Lower lobe of right lung (tissue), 2 donors: ENCODE measurements around the gene NKX2-4. TPM values are rescaled to one million over a fixed set of nuclear protein-coding genes. Genes with fewer than 3 reads are reported as not detected.
A peak's percentile ranks its signal among the peaks of the same experiment; 100 is the strongest.

ENCODE experiments used
- ATAC-seq, 2 donors: fragments of 200-7000 bp; cut with Tn5 transposase; one replicate each; pipeline ENCODE4 v1.9.1; 2020 to 2022; ENCODE audit warnings: mild to moderate bottlenecking in 2 of 2, moderate library complexity in 2 of 2
- DNase-seq: peaks from one replicate; pipeline ENCODE4 v3.0.0-alpha.2; 2020
- H3K27ac ChIP-seq: fragments of 200-600 bp; one replicate; pipeline ENCODE4 v1.8.0; 2022
- H3K27me3 ChIP-seq: fragments of 200-600 bp; one replicate; pipeline ENCODE4 v1.8.0; 2022; ENCODE audit warnings: low read depth
- H3K36me3 ChIP-seq: fragments of 200-600 bp; one replicate; pipeline ENCODE4 v1.8.0; 2022; ENCODE audit warnings: mild to moderate bottlenecking
- H3K4me1 ChIP-seq: fragments of 200-600 bp; one replicate; pipeline ENCODE4 v1.8.0; 2022
- H3K4me3 ChIP-seq: fragments of 200-600 bp; one replicate; pipeline ENCODE4 v1.8.0; 2022; ENCODE audit warnings: mild to moderate bottlenecking
- H3K9me3 ChIP-seq: fragments of 200-600 bp; one replicate; pipeline ENCODE4 v1.8.0; 2022
- CTCF ChIP-seq: fragments of 200-600 bp; IDR thresholded peaks from one replicate; pipeline ENCODE4 v1.8.0; 2022; ENCODE audit warnings: antibody characterized with exemption, mild to moderate bottlenecking
- intact Hi-C: fragments of 100-400 bp; cut with DNase I; formaldehyde crosslinking; loops from one replicate; pipeline ENCODE4 v1.11.0; 2022
- total RNA-seq: library from RNA; stranded (reverse); fragmentation: NEBNext Ultra II Directional; extraction: Animal tissue kit (Norgen Biotek cat#: 25700); gene quantifications from one replicate; pipeline ENCODE4 v1.2.1, GENCODE V29; 2021
- donor health status: DM: no; HTN: yes; CAD: no; lungs with severe emphysema.

Gene NKX2-4
- total RNA-seq, 1 donor from 2014 or later: not detected

GRCh38 chr20:21395666-21396598 is 1.4 kb downstream of the NKX2-4 start:
- H3K4me1 ChIP-seq: peaks cover 10% of the 10 kb centered on the region
- TF ChIP-seq CTCF: no peak
- no peaks in the 10 kb centered on the region for H3K36me3 ChIP-seq
- DNase-seq (peak; percentile 47), ATAC-seq (peak in 1 of 2 donors; percentile 42)
- peaks cover 100% of the 10 kb centered on the region for H3K27me3 ChIP-seq
- peak overlapping the region; percentile 26 for H3K4me3 ChIP-seq
- H3K9me3 ChIP-seq: no peaks in the 10 kb centered on the region
- intact Hi-C loops: no loop called here
- no peak overlapping the region for H3K27ac ChIP-seq

GRCh38 chr20:21395051-21395665 is 2.2 kb downstream of the NKX2-4 start:
- no peak overlapping the region for H3K4me3 ChIP-seq
- intact Hi-C loops: no loop called here
- ATAC-seq: no peak
- no peak overlapping the region for H3K27ac ChIP-seq
- peaks cover 95% of the 10 kb centered on the region for H3K27me3 ChIP-seq
- TF ChIP-seq CTCF: no peak
- H3K4me1 ChIP-seq: peaks cover 10% of the 10 kb centered on the region
- no peaks in the 10 kb centered on the region for H3K9me3 ChIP-seq
- H3K36me3 ChIP-seq: peaks cover 6% of the 10 kb centered on the region
- no peak for DNase-seq

- Histone ChIP-seq H3K27me3 (peaks cover 89% of the 10 kb centered on the region), H3K9me3 (no peaks in the 10 kb centered on the region), H3K27ac (no peak overlapping the region), H3K4me3 (no peak overlapping the region), H3K36me3 (peaks cover 12% of the 10 kb centered on the region), H3K4me1 (peaks cover 10% of the 10 kb centered on the region)
- DNase-seq (no peak), ATAC-seq (no peak)
- intact Hi-C loops: no loop called here
- TF ChIP-seq CTCF: no peak
Observed at GRCh38 chr20:21394551-21394950, 2.8 kb downstream of the NKX2-4 start.

GRCh38 chr20:21393816-21394519 is 3.4 kb downstream of the NKX2-4 start:
- DNase-seq (no peak), ATAC-seq (no peak)
- H3K4me3 ChIP-seq: no peak overlapping the region
- H3K4me1 ChIP-seq: peaks cover 10% of the 10 kb centered on the region
- no peak overlapping the region for H3K27ac ChIP-seq
- no peak for TF ChIP-seq CTCF
- intact Hi-C loops: no loop called here
- peaks cover 83% of the 10 kb centered on the region for H3K27me3 ChIP-seq
- H3K9me3 ChIP-seq: no peaks in the 10 kb centered on the region
- H3K36me3 ChIP-seq: peaks cover 18% of the 10 kb centered on the region

- H3K27ac ChIP-seq: no peak overlapping the region
- DNase-seq (no peak), ATAC-seq (no peak)
- H3K27me3 ChIP-seq: peaks cover 75% of the 10 kb centered on the region
- H3K4me1 ChIP-seq: peaks cover 10% of the 10 kb centered on the region
- peaks cover 24% of the 10 kb centered on the region for H3K36me3 ChIP-seq
- no peaks in the 10 kb centered on the region for H3K9me3 ChIP-seq
- intact Hi-C loops: no loop called here
- no peak for TF ChIP-seq CTCF
- H3K4me3 ChIP-seq: no peak overlapping the region
Observed at GRCh38 chr20:21393166-21393565, 4.2 kb downstream of the NKX2-4 start.
